SK-N-SH (cell line): Measurements from ENCODE around the gene OR10H4.
"Not testable (repeated sequence)": the region's sequence is repeated elsewhere in the genome, so short reads cannot be mapped to it uniquely, and the experiment has no call there.

ENCODE experiments used
- CHD2 ChIP-seq: fragments of 150-350 bp; IDR thresholded peaks from 2 replicates; pipeline ENCODE4 v1.6.1; 2018; ENCODE audit warnings: low read length; ENCODE audit not compliant: partially characterized antibody
- CTCF ChIP-seq: fragments of 200-600 bp; sonication (generic); IDR thresholded peaks from 2 replicates; pipeline ENCODE4 v1.6.1; 2017; ENCODE audit warnings: antibody characterized with exemption, mild to moderate bottlenecking, moderate library complexity
- TEAD4 ChIP-seq: IDR thresholded peaks from 2 replicates; pipeline ENCODE4 v1.4.0; 2012; ENCODE audit warnings: mild to moderate bottlenecking, borderline replicate concordance; ENCODE audit not compliant: insufficient read depth

GRCh38 chr19:15985831-15986230 lies 37.0 kb downstream of the OR10H4 start:
- TF ChIP-seq TEAD4, CTCF, CHD2: not testable (repeated sequence)
